ENCODE data around the gene MRGPRG. TPM values are rescaled to one million over a fixed set of nuclear protein-coding genes. Genes with fewer than 3 reads are reported as not detected.

The MRGPRG gene
- total RNA-seq, 4 donors from 2014 or later, result not detected

DNA sequence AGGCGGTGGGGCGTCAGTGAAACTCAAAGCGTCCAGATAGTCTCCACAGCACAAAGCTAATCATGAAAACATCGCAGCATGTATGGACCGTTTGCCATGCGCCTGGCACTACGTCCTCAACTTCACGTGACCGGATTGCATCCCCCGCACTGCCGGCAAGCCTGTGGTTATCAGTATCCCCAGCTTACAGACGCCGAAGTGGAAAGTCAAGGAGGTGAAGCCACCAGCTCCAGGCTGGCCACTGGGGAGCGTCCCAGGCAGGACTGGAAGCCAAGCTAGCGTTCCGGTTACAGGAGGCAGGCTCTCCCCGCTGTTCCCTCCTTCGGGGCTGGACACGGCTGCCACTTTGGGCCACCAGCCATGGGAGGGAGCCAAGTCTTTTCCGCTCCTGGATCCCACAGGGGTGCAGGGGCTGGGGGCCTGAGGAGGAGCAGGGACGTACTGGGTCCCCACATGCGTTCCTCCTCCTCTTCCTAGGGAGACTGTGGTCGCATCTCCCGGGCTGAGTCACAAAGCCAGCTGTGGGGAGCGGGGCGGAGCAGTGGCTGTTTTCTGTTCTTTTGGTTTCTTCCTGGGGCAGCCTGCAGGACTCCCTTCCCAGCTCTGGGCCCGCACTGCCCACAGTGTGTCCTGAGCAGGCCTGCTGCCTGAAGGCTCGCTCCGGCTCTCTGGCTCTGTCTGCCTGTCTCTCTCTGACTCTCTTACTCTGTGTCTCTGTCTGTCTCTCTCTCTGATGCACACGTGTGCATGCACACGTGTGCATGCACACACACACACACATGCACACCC is 49.2 kb downstream of the MRGPRG start:
- TF ChIP-seq, protein P1, sequence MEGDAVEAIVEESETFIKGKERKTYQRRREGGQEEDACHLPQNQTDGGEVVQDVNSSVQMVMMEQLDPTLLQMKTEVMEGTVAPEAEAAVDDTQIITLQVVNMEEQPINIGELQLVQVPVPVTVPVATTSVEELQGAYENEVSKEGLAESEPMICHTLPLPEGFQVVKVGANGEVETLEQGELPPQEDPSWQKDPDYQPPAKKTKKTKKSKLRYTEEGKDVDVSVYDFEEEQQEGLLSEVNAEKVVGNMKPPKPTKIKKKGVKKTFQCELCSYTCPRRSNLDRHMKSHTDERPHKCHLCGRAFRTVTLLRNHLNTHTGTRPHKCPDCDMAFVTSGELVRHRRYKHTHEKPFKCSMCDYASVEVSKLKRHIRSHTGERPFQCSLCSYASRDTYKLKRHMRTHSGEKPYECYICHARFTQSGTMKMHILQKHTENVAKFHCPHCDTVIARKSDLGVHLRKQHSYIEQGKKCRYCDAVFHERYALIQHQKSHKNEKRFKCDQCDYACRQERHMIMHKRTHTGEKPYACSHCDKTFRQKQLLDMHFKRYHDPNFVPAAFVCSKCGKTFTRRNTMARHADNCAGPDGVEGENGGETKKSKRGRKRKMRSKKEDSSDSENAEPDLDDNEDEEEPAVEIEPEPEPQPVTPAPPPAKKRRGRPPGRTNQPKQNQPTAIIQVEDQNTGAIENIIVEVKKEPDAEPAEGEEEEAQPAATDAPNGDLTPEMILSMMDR (IDR thresholded peaks at IDR 0.05; ENCODE audit: low read depth), result no peak

Other genes starting within 250 kb of the MRGPRG start
- gene NAP1L4, start 226.5 kb downstream of the MRGPRG start, total RNA-seq, result 100 to 1,000 TPM in 1 of 4 donors, 10 to 100 TPM in 3; 92.3 to 108 (median 94.9) TPM
- 10 to 100 TPM; 30.4 to 59.5 (median 36.1) TPM for gene CARS1, start 161.4 kb downstream of the MRGPRG start, total RNA-seq
- 10 to 100 TPM; 12.9 to 64.2 (median 22.3) TPM for gene OSBPL5, start 53.5 kb downstream of the MRGPRG start, total RNA-seq
- gene MRGPRE, start 13.6 kb upstream of the MRGPRG start, total RNA-seq, result not detected
- 10 to 100 TPM; 16.7 to 27.9 (median 18.3) TPM for gene ZNF195, start 160.3 kb upstream of the MRGPRG start, total RNA-seq

Measured in subcutaneous adipose tissue (tissue), 4 donors.